ENCODE data around the gene FAM210B. TPM values are rescaled to one million over a fixed set of nuclear protein-coding genes. Genes with fewer than 3 reads are reported as not detected.
"Not testable (repeated sequence)": the region's sequence is repeated elsewhere in the genome, so short reads cannot be mapped to it uniquely, and the experiment has no call there.

The FAM210B gene
- total and polyA plus RNA-seq, 7 donors, result 17.0 to 52.2 (median 41.9) TPM

DNA sequence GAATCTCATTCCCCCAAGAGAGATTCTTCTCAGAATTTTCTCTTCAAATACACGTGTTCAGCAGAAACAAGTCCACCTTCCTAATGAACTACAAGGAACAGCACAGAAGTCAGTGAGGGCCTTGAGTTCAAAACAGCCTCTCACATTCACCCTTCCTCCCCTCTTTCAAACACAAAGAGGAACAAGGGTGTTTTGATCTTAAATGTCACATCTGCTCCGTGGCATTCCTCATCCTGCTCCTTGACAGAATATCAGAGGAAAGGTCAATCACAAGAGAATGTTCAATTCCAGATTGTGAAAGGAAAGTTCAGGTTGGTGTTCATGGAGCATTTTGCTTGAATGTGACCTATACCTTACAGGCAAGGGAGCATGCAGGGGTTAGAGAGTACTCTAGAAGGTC, 35.6 kb upstream of the FAM210B start:
- 37 to 54% methylated on average over 2 of the region's 2 CpGs for WGBS, 2 donors
- intact Hi-C loops (cut with DNase I), result no loop called here

DNA sequence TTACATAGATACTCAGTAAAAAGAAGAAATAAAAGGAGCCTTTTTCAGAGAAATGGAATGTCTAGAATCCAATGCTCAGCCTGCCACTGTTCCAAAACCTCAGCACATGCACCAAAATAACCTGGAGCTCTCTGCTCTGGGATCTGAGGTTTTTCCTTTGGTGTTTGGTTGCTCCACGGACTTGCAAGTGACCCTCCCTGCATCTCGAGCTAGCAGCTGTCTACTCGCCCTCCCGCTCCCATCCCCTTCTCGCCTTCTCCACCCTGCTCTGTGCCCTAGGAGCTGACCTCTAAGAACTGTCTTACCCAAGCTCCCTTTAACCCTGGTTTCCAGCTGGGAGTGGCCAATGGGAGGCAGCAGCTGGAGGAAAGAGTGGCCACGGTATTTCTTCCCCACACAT, 35.1 kb upstream of the FAM210B start:
- TF ChIP-seq EP300 (IDR thresholded peaks at IDR 0.05), result no peak
- no peak for TF ChIP-seq POLR2AphosphoS5 (IDR thresholded peaks at IDR 0.05)
- TF ChIP-seq, protein P1, sequence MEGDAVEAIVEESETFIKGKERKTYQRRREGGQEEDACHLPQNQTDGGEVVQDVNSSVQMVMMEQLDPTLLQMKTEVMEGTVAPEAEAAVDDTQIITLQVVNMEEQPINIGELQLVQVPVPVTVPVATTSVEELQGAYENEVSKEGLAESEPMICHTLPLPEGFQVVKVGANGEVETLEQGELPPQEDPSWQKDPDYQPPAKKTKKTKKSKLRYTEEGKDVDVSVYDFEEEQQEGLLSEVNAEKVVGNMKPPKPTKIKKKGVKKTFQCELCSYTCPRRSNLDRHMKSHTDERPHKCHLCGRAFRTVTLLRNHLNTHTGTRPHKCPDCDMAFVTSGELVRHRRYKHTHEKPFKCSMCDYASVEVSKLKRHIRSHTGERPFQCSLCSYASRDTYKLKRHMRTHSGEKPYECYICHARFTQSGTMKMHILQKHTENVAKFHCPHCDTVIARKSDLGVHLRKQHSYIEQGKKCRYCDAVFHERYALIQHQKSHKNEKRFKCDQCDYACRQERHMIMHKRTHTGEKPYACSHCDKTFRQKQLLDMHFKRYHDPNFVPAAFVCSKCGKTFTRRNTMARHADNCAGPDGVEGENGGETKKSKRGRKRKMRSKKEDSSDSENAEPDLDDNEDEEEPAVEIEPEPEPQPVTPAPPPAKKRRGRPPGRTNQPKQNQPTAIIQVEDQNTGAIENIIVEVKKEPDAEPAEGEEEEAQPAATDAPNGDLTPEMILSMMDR (IDR thresholded peaks at IDR 0.05), result no peak
- TF ChIP-seq POLR2A (IDR thresholded peaks at IDR 0.05), result no peak
- 60 to 68% methylated on average over 6 of the region's 6 CpGs for WGBS, 2 donors
- Histone ChIP-seq H3K27me3 (no peaks in the 10 kb centered on the region), H3K9me3 (no peaks in the 10 kb centered on the region), H3K36me3 (no peaks in the 10 kb centered on the region), H3K4me1 (no peaks in the 10 kb centered on the region), H3K4me3 (no peak overlapping the region), H3K27ac (no peak overlapping the region)
- DNase-seq, result no peak
- intact Hi-C loops (cut with DNase I), result no loop called here

More for the DNA sequence above, 35.6 kb upstream of the FAM210B start:
- no peak for DNase-seq
- Histone ChIP-seq H3K4me3 (no peak overlapping the region), H3K36me3 (no peaks in the 10 kb centered on the region), H3K27me3 (no peaks in the 10 kb centered on the region), H3K9me3 (no peaks in the 10 kb centered on the region), H3K27ac (no peak overlapping the region), H3K4me1 (no peaks in the 10 kb centered on the region)
- no peak for TF ChIP-seq EP300 (IDR thresholded peaks at IDR 0.05)
- TF ChIP-seq POLR2A (IDR thresholded peaks at IDR 0.05), result no peak
- TF ChIP-seq, protein P1 (IDR thresholded peaks at IDR 0.05), result no peak
- no peak for TF ChIP-seq POLR2AphosphoS5 (IDR thresholded peaks at IDR 0.05)

DNA sequence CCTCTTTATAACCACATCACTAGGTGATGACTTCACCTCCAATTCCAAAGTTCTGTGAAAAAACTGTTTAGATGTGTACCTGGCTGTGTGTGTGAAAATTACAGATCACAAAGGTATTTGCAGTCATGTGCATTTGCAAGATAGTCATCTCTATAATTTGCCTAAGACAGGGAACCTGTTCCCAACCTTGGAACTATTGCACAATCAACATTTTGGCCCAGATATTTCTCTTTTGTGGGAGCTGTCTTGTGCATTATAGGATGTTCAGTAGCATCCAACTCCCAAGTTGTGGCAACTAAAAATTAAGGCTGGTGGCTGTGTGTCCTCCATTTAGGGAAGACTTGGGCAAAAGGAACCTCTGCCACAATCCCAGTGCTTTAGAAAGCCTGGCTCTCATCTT, 34.0 kb upstream of the FAM210B start:
- Histone ChIP-seq H3K36me3 (no peaks in the 10 kb centered on the region), H3K27me3 (no peaks in the 10 kb centered on the region), H3K27ac (no peak overlapping the region), H3K4me3 (no peak overlapping the region), H3K9me3 (no peaks in the 10 kb centered on the region), H3K4me1 (no peaks in the 10 kb centered on the region)
- no peak for DNase-seq
- intact Hi-C loops (cut with DNase I), result no loop called here
- TF ChIP-seq POLR2AphosphoS5 (IDR thresholded peaks at IDR 0.05) (no peak), EP300 (IDR thresholded peaks at IDR 0.05) (no peak), POLR2A (IDR thresholded peaks at IDR 0.05) (no peak)
- TF ChIP-seq, protein P1 (IDR thresholded peaks at IDR 0.05), result no peak

DNA sequence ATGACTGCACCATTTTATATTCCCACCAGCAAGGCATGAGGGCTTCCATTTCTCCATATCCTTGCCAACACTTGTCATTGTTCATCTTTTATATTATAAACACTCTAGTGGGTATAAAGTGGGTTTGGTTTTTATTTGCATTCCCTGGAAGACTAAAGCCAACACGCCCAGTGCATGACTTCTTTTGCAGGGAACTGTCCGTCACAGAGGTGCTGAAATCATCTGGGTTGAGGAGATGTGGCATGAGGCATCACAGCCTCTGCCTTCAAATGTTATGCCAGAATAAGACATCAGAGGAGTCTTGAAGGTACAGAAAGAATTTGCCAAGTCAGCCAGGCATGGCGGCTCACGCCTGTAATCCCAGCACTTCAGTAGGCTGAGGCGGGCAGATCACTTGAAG, 29.9 kb upstream of the FAM210B start:
- no peaks in the 10 kb centered on the region for H3K4me1 ChIP-seq
- WGBS, 2 donors, result 50% methylated on average over 5 of the region's 5 CpGs
- H3K27ac ChIP-seq, result no peak overlapping the region
- no peaks in the 10 kb centered on the region for H3K27me3 ChIP-seq
- H3K36me3 ChIP-seq, result no peaks in the 10 kb centered on the region
- DNase-seq, result no peak
- TF ChIP-seq EP300 (IDR thresholded peaks at IDR 0.05), result no peak
- TF ChIP-seq, protein P1 (IDR thresholded peaks at IDR 0.05), result no peak
- TF ChIP-seq POLR2A (IDR thresholded peaks at IDR 0.05), result no peak
- TF ChIP-seq POLR2AphosphoS5 (IDR thresholded peaks at IDR 0.05), result no peak
- no peak overlapping the region for H3K4me3 ChIP-seq
- H3K9me3 ChIP-seq, result no peaks in the 10 kb centered on the region
- intact Hi-C loops (cut with DNase I), result no loop called here

DNA sequence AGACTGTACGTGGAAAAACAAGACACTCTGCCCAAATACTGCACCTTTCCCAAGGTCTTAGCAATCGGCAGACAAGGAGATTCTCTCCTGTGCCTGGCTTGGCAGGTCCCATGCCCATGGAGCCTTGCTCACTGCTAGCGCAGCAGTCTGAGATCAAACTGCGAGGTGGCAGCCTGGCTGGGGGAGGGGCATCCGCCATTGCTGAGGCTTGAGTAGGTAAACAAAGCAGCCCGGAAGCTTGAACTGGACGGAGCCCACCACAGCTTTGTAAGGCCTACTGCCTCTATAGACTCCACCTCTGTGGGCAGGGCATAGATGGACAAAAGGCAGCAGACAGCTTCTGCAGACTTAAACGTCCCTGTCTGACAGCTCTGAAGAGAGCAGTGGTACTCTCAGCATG, 22.1 kb upstream of the FAM210B start:
- H3K4me1 ChIP-seq; H3K27me3 ChIP-seq; DNase-seq; H3K9me3 ChIP-seq; H3K4me3 ChIP-seq; H3K36me3 ChIP-seq; intact Hi-C loops (cut with DNase I); H3K27ac ChIP-seq: not testable (repeated sequence)
- WGBS, 2 donors, result 71 to 74% methylated on average over 8 of the region's 8 CpGs
